NT2/D1 (cell line): ENCODE results near the gene CPT2.

Source experiments
- SUZ12 ChIP-seq: IDR thresholded peaks from 2 replicates; pipeline ENCODE4 v1.6.1; 2011; ENCODE audit not compliant: insufficient read length, insufficient read depth; ENCODE audit errors: extremely low read depth
- YY1 ChIP-seq: IDR thresholded peaks from 2 replicates; pipeline ENCODE4 v1.6.1; 2011; ENCODE audit not compliant: insufficient read length, insufficient read depth
- ZNF274 ChIP-seq: IDR thresholded peaks from 2 replicates; pipeline ENCODE4 v1.6.1; 2011; ENCODE audit warnings: mild to moderate bottlenecking, low read depth, low read length

DNA sequence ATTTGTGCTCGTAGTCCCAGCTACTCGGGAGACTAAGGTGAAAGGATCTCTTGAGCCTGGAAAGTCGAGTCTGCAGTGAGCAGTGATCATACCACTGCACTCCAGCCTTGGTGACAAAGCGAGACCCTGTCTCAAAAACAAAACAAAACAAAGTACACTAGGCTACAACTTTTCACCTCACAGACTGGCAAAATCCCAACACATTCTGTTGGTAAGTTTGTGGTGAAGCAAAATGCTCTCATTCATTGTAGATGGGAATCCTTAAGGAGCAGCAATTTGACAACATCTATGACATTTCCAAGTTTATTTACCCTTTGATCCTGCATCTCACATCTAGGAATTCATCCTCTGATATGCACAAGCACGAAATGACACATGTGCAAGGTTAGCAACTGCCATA is 34.0 kb upstream of the CPT2 start:
- no peak for TF ChIP-seq ZNF274
- TF ChIP-seq SUZ12, result no peak
- TF ChIP-seq YY1, result no peak
